Hepatocyte (in vitro differentiated cells): Measurements from ENCODE around the gene UXS1.
A peak's percentile ranks its signal among the peaks of the same experiment; 100 is the strongest.

Source experiments
- CTCF ChIP-seq: fragments of 200-600 bp; sonication (generic); IDR thresholded peaks from 2 replicates; pipeline ENCODE4 v1.5.1; 2016; ENCODE audit warnings: antibody characterized with exemption, mild to moderate bottlenecking; ENCODE audit not compliant: poor library complexity
- EZH2 ChIP-seq: fragments of 200-600 bp; sonication (generic); IDR thresholded peaks from 2 replicates; pipeline ENCODE4 v1.6.1; 2016; ENCODE audit warnings: antibody characterized with exemption, mild to moderate bottlenecking, borderline replicate concordance
- EZH2phosphoT487 ChIP-seq: fragments of 200-600 bp; sonication (generic); IDR thresholded peaks from one replicate; pipeline ENCODE4 v1.6.1; 2018; ENCODE audit warnings: antibody characterized with exemption, mild to moderate bottlenecking, low read depth, moderate library complexity; ENCODE audit not compliant: unreplicated experiment, severe bottlenecking

GRCh38 chr2:106108351-106108750, 85.8 kb downstream of the UXS1 start:
- peak; percentile 48 for TF ChIP-seq CTCF
- TF ChIP-seq EZH2 = no peak
- no peak for TF ChIP-seq EZH2phosphoT487
